K562 (cell line): ENCODE data around the gene NEK1. TPM values are rescaled to one million over a fixed set of nuclear protein-coding genes. Genes with fewer than 3 reads are reported as not detected.
A peak's percentile ranks its signal among the peaks of the same experiment; 100 is the strongest.

Experiments used
- AFF1 ChIP-seq, 2 experiments: fragments of 450-650 bp; IDR thresholded peaks; 2 replicates each; pipeline ENCODE4 v1.6.1; 2018; ENCODE audit warnings: mild to moderate bottlenecking in 2 of 2, low read depth in 1 of 2; ENCODE audit not compliant: partially characterized antibody in 2 of 2
- CBX8 ChIP-seq: fragments of 200-600 bp; sonication (generic); IDR thresholded peaks from 2 replicates; pipeline ENCODE4 v1.6.1; 2012; ENCODE audit warnings: borderline replicate concordance, mixed run types, low read depth, mild to moderate bottlenecking, moderate library complexity, mixed read lengths, low read length, control low read depth, inconsistent platforms; ENCODE audit not compliant: poor library complexity, severe bottlenecking; ENCODE audit errors: extremely low read depth
- CEBPG ChIP-seq, 3 experiments: fragments of 200-800 bp in 1 of 3; sonication (Bioruptor generic) in 1 of 3; sonication (generic) in 1 of 3; formaldehyde crosslinking in 1 of 3; IDR thresholded peaks in 2 of 3; conservative IDR thresholded peaks in 1 of 3; 2 replicates each; pipeline versions ENCODE4 v1.6.1 to v1.8.0; 2016 to 2022; ENCODE audit warnings: missing compliant biosample characterization in 2 of 3, missing genetic modification characterization in 2 of 3, mild to moderate bottlenecking in 1 of 3, missing genetic modification reagents in 1 of 3
- CXXC5 ChIP-seq: fragments of 250-450 bp; sonication (Bioruptor Pico); IDR thresholded peaks from 2 replicates; pipeline ENCODE4 v1.8.0; 2022; ENCODE audit warnings: inconsistent platforms, mild to moderate bottlenecking, moderate library complexity
- DLX4 ChIP-seq: fragments of 250-450 bp; sonication (Bioruptor Pico); IDR thresholded peaks from 2 replicates; pipeline ENCODE4 v1.6.1; 2021; ENCODE audit warnings: mild to moderate bottlenecking
- E4F1 ChIP-seq: fragments of 250-450 bp; sonication (Bioruptor Pico); IDR thresholded peaks from 2 replicates; pipeline ENCODE4 v1.5.0; 2021; ENCODE audit warnings: mild to moderate bottlenecking, borderline replicate concordance
- GTF2F1 ChIP-seq: IDR thresholded peaks from 2 replicates; pipeline ENCODE4 v1.6.1; 2011; ENCODE audit warnings: low read depth, low read length, improper control_type of control experiment
- MED1 ChIP-seq: sonication (generic); formaldehyde crosslinking; IDR thresholded peaks from 2 replicates; pipeline ENCODE4 v1.8.1; 2023; ENCODE audit warnings: missing genetic modification reagents, borderline replicate concordance
- PRMT5 ChIP-seq: sonication (generic); formaldehyde crosslinking; IDR thresholded peaks from 2 replicates; pipeline ENCODE4 v1.5.0; 2020; ENCODE audit warnings: missing genetic modification reagents
- RBM34 ChIP-seq: fragments of 200-400 bp; formaldehyde crosslinking; IDR thresholded peaks from 2 replicates; pipeline ENCODE4 v1.6.1; 2018; ENCODE audit warnings: low read length, borderline replicate concordance; ENCODE audit not compliant: insufficient read depth
- RFX7 ChIP-seq: fragments of 250-450 bp; sonication (Bioruptor Pico); IDR thresholded peaks from 2 replicates; pipeline ENCODE4 v1.5.1; 2021; ENCODE audit warnings: mild to moderate bottlenecking
- SNRNP70 ChIP-seq: fragments of 200-400 bp; formaldehyde crosslinking; optimal IDR thresholded peaks from 2 replicates; pipeline ENCODE3; 2017; ENCODE audit warnings: low read depth, low read length
- TAF15 ChIP-seq: fragments of 200-400 bp; formaldehyde crosslinking; IDR thresholded peaks from 2 replicates; pipeline ENCODE4 v1.6.1; 2017; ENCODE audit warnings: mild to moderate bottlenecking, low read depth, low read length, moderate library complexity
- ZBTB7A ChIP-seq: IDR thresholded peaks from 2 replicates; pipeline ENCODE4 v1.6.1; 2011; ENCODE audit warnings: low read depth, mild to moderate bottlenecking, low read length, moderate library complexity, borderline replicate concordance; ENCODE audit not compliant: control insufficient read depth
- ZNF253 ChIP-seq: fragments of 250-450 bp; sonication (Bioruptor Pico); conservative IDR thresholded peaks from 2 replicates; pipeline ENCODE4 v1.6.1; 2021; ENCODE audit warnings: mild to moderate bottlenecking
- ZNF79 ChIP-seq: fragments of 250-450 bp; sonication (Bioruptor Pico); IDR thresholded peaks from 2 replicates; pipeline ENCODE4 v1.4.0; 2020; ENCODE audit warnings: low read depth, mild to moderate bottlenecking, moderate library complexity
- polyA plus RNA-seq, 8 experiments: library from polyadenylated mRNA; depleted of rRNA in 4 of 8; stranded (reverse) in 5 of 8; unstranded in 3 of 8; fragments of >200 nt; fragmentation: Nextera tagmentation in 2 of 8; fragmentation: Illumina TruSeq in 1 of 8; extraction: Ambion mirVana in 2 of 8; extraction: Trizol in 1 of 8; gene quantifications; 2 replicates each; pipeline versions ENCODE4 v1.2.1 to v1.2.3, GENCODE V29; 2011 to 2014; ENCODE audit warnings: inconsistent platforms in 1 of 8, missing spikeins in 1 of 8
- total RNA-seq, 7 experiments: library from RNA; depleted of rRNA in 6 of 7; stranded (reverse); fragments of >200 nt in 6 of 7; fragmentation: Illumina TruSeq in 2 of 7; extraction: Trizol in 2 of 7; gene quantifications; 2 replicates each; pipeline versions ENCODE4 v1.2.1 to v1.2.3, GENCODE V29; 2011 to 2021; ENCODE audit warnings: low replicate concordance in 1 of 7

Gene NEK1
- total and polyA plus RNA-seq, 9 of the 15 experiments (the other 6 are each of a cell fraction or from before 2014, with no cell fraction given): 6.2 to 15.7 (median 10.3) TPM

- TF ChIP-seq DLX4: no peak
- no peak for TF ChIP-seq MED1
- no peak for TF ChIP-seq E4F1
- TF ChIP-seq CBX8: no peak
- no peak for TF ChIP-seq ZNF79 (CRISPR knock-in tag)
- TF ChIP-seq ZNF253 (CRISPR knock-in tag): no peak
- TF ChIP-seq GTF2F1: no peak
- TF ChIP-seq CXXC5 (CRISPR knock-in tag): peak; percentile 34; the same call in 1 of the 2 replicates
- no peak for TF ChIP-seq RFX7 (CRISPR knock-in tag)
- no peak for TF ChIP-seq AFF1 (IDR thresholded peaks at IDR 0.05; ENCODE audit: low read depth in 1 of 2, partially characterized antibody in 2 of 2)
- TF ChIP-seq TAF15: no peak
- TF ChIP-seq CEBPG (CRISPR knock-in tag; IDR thresholded peaks at IDR 0.05): no peak
- TF ChIP-seq CEBPG (tag; conservative IDR thresholded peaks at IDR 0.05 in 1 of 2, IDR thresholded peaks at IDR 0.05 in 1 of 2): no peak
- TF ChIP-seq ZBTB7A: no peak
- no peak for TF ChIP-seq RBM34
- TF ChIP-seq SNRNP70: no peak
- TF ChIP-seq PRMT5: no peak
Observed at GRCh38 chr4:169626331-169627282, 14.2 kb upstream of the NEK1 start (continued).
